ENCODE data around the gene MOV10L1.

GRCh38 chr22:50121202-50121740, 31.5 kb downstream of the MOV10L1 start:
- TF ChIP-seq CTCF (IDR thresholded peaks at IDR 0.05) (no peak), POLR2A (IDR thresholded peaks at IDR 0.05) (no peak)

Measured in thyroid gland (tissue), 4 donors.